PC-3 (cell line): ENCODE results near the gene ATXN7L1.

Source experiments
- EZH2 ChIP-seq: fragments of 300-600 bp; sonication (generic); IDR thresholded peaks from one replicate; pipeline ENCODE4 v1.6.1; 2017; ENCODE audit warnings: antibody characterized with exemption, mild to moderate bottlenecking, low read length; ENCODE audit not compliant: unreplicated experiment
- TF ChIP-seq, protein P1 (sequence below): fragments of 300-600 bp; sonication (generic); conservative IDR thresholded peaks from 2 replicates; pipeline ENCODE4 v1.5.1; 2017; ENCODE audit warnings: antibody characterized with exemption, low read depth, mild to moderate bottlenecking, low read length

DNA sequence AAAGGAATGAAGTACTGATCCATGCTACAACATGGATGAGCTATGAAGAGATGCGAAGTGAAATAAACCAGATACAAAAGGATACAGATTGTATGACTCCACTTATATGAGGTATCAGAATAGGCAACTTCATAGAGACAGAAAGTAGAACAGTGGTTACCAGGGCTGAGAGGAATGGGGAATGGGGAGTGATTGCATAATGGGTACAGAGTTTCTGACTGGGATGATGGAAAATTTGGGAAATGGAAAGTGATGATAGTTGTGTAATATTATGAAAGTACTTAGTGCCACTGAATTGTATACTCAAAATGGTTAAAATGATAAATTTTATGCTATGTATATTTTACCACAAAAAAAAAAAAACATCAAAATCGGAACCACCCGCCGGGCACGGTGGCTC lies 3.9 kb downstream of the ATXN7L1 start:
- TF ChIP-seq, protein P1, sequence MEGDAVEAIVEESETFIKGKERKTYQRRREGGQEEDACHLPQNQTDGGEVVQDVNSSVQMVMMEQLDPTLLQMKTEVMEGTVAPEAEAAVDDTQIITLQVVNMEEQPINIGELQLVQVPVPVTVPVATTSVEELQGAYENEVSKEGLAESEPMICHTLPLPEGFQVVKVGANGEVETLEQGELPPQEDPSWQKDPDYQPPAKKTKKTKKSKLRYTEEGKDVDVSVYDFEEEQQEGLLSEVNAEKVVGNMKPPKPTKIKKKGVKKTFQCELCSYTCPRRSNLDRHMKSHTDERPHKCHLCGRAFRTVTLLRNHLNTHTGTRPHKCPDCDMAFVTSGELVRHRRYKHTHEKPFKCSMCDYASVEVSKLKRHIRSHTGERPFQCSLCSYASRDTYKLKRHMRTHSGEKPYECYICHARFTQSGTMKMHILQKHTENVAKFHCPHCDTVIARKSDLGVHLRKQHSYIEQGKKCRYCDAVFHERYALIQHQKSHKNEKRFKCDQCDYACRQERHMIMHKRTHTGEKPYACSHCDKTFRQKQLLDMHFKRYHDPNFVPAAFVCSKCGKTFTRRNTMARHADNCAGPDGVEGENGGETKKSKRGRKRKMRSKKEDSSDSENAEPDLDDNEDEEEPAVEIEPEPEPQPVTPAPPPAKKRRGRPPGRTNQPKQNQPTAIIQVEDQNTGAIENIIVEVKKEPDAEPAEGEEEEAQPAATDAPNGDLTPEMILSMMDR: no peak
- TF ChIP-seq EZH2: no peak
